LNCaP clone FGC (cell line): Measurements from ENCODE around the gene HOXB4.

Experiments used
- DNase-seq: peaks from one replicate; pipeline ENCODE4 v3.0.0-alpha.2; 2011; ENCODE audit warnings: low read depth
- H3K4me3 ChIP-seq: 2 replicates; pipeline ENCODE4 v1.5.1; 2011; ENCODE audit warnings: mild to moderate bottlenecking, low read depth, low read length, control low read depth
- CTCF ChIP-seq: IDR thresholded peaks from 2 replicates; pipeline ENCODE4 v1.5.1; 2012; ENCODE audit warnings: mild to moderate bottlenecking; ENCODE audit not compliant: control insufficient read depth, insufficient read depth; ENCODE audit errors: extremely low read depth

HOXB4 gene

GRCh38 chr17:48618256-48618896 lies 40.2 kb upstream of the HOXB4 start:
- TF ChIP-seq CTCF: peak; percentile 97
- peak; percentile 36 for DNase-seq
- peak overlapping the region; percentile 36 for H3K4me3 ChIP-seq

GRCh38 chr17:48617471-48618255 lies 39.5 kb upstream of the HOXB4 start:
- no peak for TF ChIP-seq CTCF
- no peak overlapping the region for H3K4me3 ChIP-seq
- DNase-seq: no peak

- H3K4me3 ChIP-seq: no peak overlapping the region
- TF ChIP-seq CTCF: no peak
- DNase-seq: no peak
Measured at GRCh38 chr17:48616717-48617470, 38.7 kb upstream of the HOXB4 start.

- TF ChIP-seq CTCF: no peak
- DNase-seq: no peak
- no peak overlapping the region for H3K4me3 ChIP-seq
Measured at GRCh38 chr17:48615963-48616716, 38.0 kb upstream of the HOXB4 start.

- H3K4me3 ChIP-seq: no peak within 1 kb of the TSS
- TF ChIP-seq CTCF: no peak
- DNase-seq: no peak
Measured at GRCh38 chr17:48615047-48615962, 37.2 kb upstream of the HOXB4 start, which contains the start of gene HOXB8. Gene HOXB8 (minus strand): TSS chr17:48615292. CDS start chr17:48614704, 588 bp downstream.
